Left lobe of liver (tissue), 2 donors: Measurements from ENCODE around the gene ABL1. TPM values are rescaled to one million over a fixed set of nuclear protein-coding genes. Genes with fewer than 3 reads are reported as not detected.

ENCODE experiments used
- ATAC-seq: fragments of 200-7000 bp; cut with Tn5 transposase; one replicate; pipeline ENCODE4 v1.9.1; 2020; ENCODE audit warnings: mild to moderate bottlenecking, moderate library complexity
- DNase-seq: peaks from one replicate; pipeline ENCODE4 v3.0.0-alpha.2; 2020; ENCODE audit warnings: low spot score
- total RNA-seq: library from RNA; stranded (reverse); gene quantifications from one replicate; pipeline ENCODE4 v1.2.1, GENCODE V29; 2021
- donor health status: DM: no; HTN: no; CAD: no; lungs with moderate emphysema.
- donor health status: DM: no; HTN: yes; CAD: no.

Gene ABL1
- total RNA-seq, 1 donor from 2014 or later = 27.1 TPM

- DNase-seq (no peak), ATAC-seq (no peak)
Observed at GRCh38 chr9:130870491-130871381, 35.7 kb downstream of the ABL1 start.

- DNase-seq = no peak
- no peak for ATAC-seq
Observed at GRCh38 chr9:130871395-130872062, 36.5 kb downstream of the ABL1 start.

GRCh38 chr9:130872093-130872492 is 37.0 kb downstream of the ABL1 start:
- DNase-seq (no peak), ATAC-seq (no peak)

- peak; percentile 33 for ATAC-seq
Observed at GRCh38 chr9:130872508-130872907, 37.5 kb downstream of the ABL1 start.

GRCh38 chr9:130872912-130873503 is 38.0 kb downstream of the ABL1 start:
- peak; percentile 91 for ATAC-seq

More at GRCh38 chr9:130872508-130872907, 37.5 kb downstream of the ABL1 start:
- DNase-seq = no peak

GRCh38 chr9:130873966-130874365 is 38.9 kb downstream of the ABL1 start:
- ATAC-seq (no peak), DNase-seq (no peak)

More at GRCh38 chr9:130872912-130873503, 38.0 kb downstream of the ABL1 start:
- DNase-seq = peak; percentile 93

- no peak for ATAC-seq
Observed at GRCh38 chr9:130874783-130875182, 39.7 kb downstream of the ABL1 start.

GRCh38 chr9:130877300-130877699 is 42.2 kb downstream of the ABL1 start:
- no peak for DNase-seq
- no peak for ATAC-seq

More at GRCh38 chr9:130874783-130875182, 39.7 kb downstream of the ABL1 start:
- DNase-seq = no peak

- ATAC-seq = no peak
- no peak for DNase-seq
Observed at GRCh38 chr9:130878295-130878694, 43.2 kb downstream of the ABL1 start.

GRCh38 chr9:130879863-130880411 is 44.9 kb downstream of the ABL1 start:
- no peak for ATAC-seq
- no peak for DNase-seq

- no peak for ATAC-seq
- DNase-seq = no peak
Observed at GRCh38 chr9:130880599-130881220, 45.7 kb downstream of the ABL1 start.

- no peak for DNase-seq
- ATAC-seq = no peak
Observed at GRCh38 chr9:130881516-130881915, 46.5 kb downstream of the ABL1 start.

GRCh38 chr9:130882696-130883225 is 47.7 kb downstream of the ABL1 start:
- no peak for ATAC-seq
- DNase-seq = no peak

GRCh38 chr9:130883479-130883878 is 48.4 kb downstream of the ABL1 start:
- DNase-seq = no peak
- no peak for ATAC-seq

GRCh38 chr9:130884111-130884531 is 49.1 kb downstream of the ABL1 start:
- DNase-seq = no peak
- no peak for ATAC-seq

GRCh38 chr9:130884542-130885483 is 49.8 kb downstream of the ABL1 start:
- DNase-seq (no peak), ATAC-seq (peak; percentile 11)

- ATAC-seq (no peak), DNase-seq (no peak)
Observed at GRCh38 chr9:130885484-130886375, 50.7 kb downstream of the ABL1 start.

GRCh38 chr9:130886981-130887380 is 51.9 kb downstream of the ABL1 start:
- ATAC-seq (no peak), DNase-seq (no peak)
